NCI-H1436 treated with DMSO at 0.1 percent for 48 hours (cell line): ENCODE data around the gene PTBP1.

Experiments
- DNase-seq: peaks from one replicate; lab custom pipeline; 2025; lab: John Stamatoyannopoulos, UW

PTBP1 gene

GRCh38 chr19:796692-797527 lies at the start of gene PTBP1:
Gene PTBP1, plus strand, starts transcription at chr19:797452. Its CDS starts 46 bp downstream, at chr19:797498.
- peak; percentile 99 for DNase-seq

GRCh38 chr19:748274-748598 lies 49.0 kb upstream of the PTBP1 start:
- DNase-seq = no peak

GRCh38 chr19:749811-750210 lies 47.4 kb upstream of the PTBP1 start:
- DNase-seq = no peak

GRCh38 chr19:750640-751423 lies 46.4 kb upstream of the PTBP1 start, which contains the start of gene MISP:
Gene MISP, plus strand, starts transcription at chr19:751112. Its CDS starts 5,835 bp downstream, at chr19:756947.
- peak; percentile 11 for DNase-seq

- DNase-seq = no peak
Observed at GRCh38 chr19:751501-752341, 45.5 kb upstream of the PTBP1 start.

GRCh38 chr19:752652-753517 lies 44.4 kb upstream of the PTBP1 start:
- no peak for DNase-seq

- no peak for DNase-seq
Observed at GRCh38 chr19:754530-754929, 42.7 kb upstream of the PTBP1 start.

GRCh38 chr19:755063-755462 lies 42.2 kb upstream of the PTBP1 start:
- DNase-seq = no peak

GRCh38 chr19:756236-756635 lies 41.0 kb upstream of the PTBP1 start:
- DNase-seq = no peak

GRCh38 chr19:756821-757688 lies 40.2 kb upstream of the PTBP1 start:
- DNase-seq = no peak

GRCh38 chr19:757811-758668 lies 39.2 kb upstream of the PTBP1 start:
- no peak for DNase-seq

- no peak for DNase-seq
Observed at GRCh38 chr19:763181-763580, 34.1 kb upstream of the PTBP1 start.

- DNase-seq = no peak
Observed at GRCh38 chr19:763869-764268, 33.4 kb upstream of the PTBP1 start.

- DNase-seq = no peak
Observed at GRCh38 chr19:764301-764700, 33.0 kb upstream of the PTBP1 start.

- DNase-seq = no peak
Observed at GRCh38 chr19:765179-765738, 32.0 kb upstream of the PTBP1 start.

GRCh38 chr19:768424-768823 lies 28.8 kb upstream of the PTBP1 start:
- no peak for DNase-seq

- DNase-seq = no peak
Observed at GRCh38 chr19:769616-770015, 27.6 kb upstream of the PTBP1 start.

- DNase-seq = no peak
Observed at GRCh38 chr19:771332-771785, 25.9 kb upstream of the PTBP1 start.

- DNase-seq = no peak
Observed at GRCh38 chr19:772063-772462, 25.2 kb upstream of the PTBP1 start.
